Adipocyte (in vitro differentiated cells): ENCODE measurements around the gene TEX14.
"Not testable (repeated sequence)": the region's sequence is repeated elsewhere in the genome, so short reads cannot be mapped to it uniquely, and the experiment has no call there.

Source experiments
- DNase-seq: peaks from one replicate; pipeline ENCODE4 v3.0.0-alpha.2; 2015; ENCODE audit warnings: low read depth
- H3K27me3 ChIP-seq: replicated peaks from 2 replicates; pipeline ENCODE4 v1.7.0; 2013; ENCODE audit warnings: mild to moderate bottlenecking, low read length, moderate library complexity; ENCODE audit not compliant: control insufficient read depth, insufficient read depth
- H3K36me3 ChIP-seq: 2 replicates; pipeline ENCODE4 v1.7.0; 2013; ENCODE audit warnings: low read length, mild to moderate bottlenecking, moderate library complexity; ENCODE audit not compliant: control insufficient read depth, insufficient read depth, severe bottlenecking
- H3K4me1 ChIP-seq: 2 replicates; pipeline ENCODE4 v1.7.0; 2013; ENCODE audit warnings: mild to moderate bottlenecking, low read length, moderate library complexity; ENCODE audit not compliant: control insufficient read depth, insufficient read depth
- H3K4me3 ChIP-seq: 2 replicates; pipeline ENCODE4 v1.7.0; 2013; ENCODE audit warnings: mild to moderate bottlenecking, low read length, moderate library complexity
- H3K9ac ChIP-seq: 2 replicates; pipeline ENCODE4 v1.7.0; 2013; ENCODE audit warnings: mild to moderate bottlenecking, low read length, moderate library complexity
- H3K9me3 ChIP-seq: 2 replicates; pipeline ENCODE4 v1.7.0; 2013; ENCODE audit warnings: mild to moderate bottlenecking, low read length, moderate library complexity; ENCODE audit not compliant: control insufficient read depth

Gene TEX14

DNA sequence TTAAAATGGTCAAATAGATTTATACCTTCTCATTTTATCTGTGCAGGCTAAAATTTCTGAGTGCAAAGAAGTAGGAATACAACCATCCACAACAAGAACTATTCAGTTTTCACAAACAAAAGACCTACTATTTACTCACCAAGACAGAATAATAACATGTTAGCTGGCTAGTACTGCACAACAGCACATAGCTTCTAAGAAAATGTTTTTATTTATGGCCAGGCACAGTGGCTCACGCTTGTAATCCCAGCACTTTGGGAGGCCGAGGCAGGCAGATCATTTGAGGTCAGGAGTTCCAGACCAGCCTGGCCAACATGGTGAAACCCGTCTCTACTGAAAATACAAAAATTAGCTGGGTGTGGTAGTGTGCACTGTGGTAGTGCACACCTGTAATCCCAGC, 136.7 kb downstream of the TEX14 start:
- not testable (repeated sequence) for DNase-seq, H3K9me3 ChIP-seq, H3K36me3 ChIP-seq, H3K27me3 ChIP-seq, H3K4me1 ChIP-seq, H3K9ac ChIP-seq, H3K4me3 ChIP-seq

DNA sequence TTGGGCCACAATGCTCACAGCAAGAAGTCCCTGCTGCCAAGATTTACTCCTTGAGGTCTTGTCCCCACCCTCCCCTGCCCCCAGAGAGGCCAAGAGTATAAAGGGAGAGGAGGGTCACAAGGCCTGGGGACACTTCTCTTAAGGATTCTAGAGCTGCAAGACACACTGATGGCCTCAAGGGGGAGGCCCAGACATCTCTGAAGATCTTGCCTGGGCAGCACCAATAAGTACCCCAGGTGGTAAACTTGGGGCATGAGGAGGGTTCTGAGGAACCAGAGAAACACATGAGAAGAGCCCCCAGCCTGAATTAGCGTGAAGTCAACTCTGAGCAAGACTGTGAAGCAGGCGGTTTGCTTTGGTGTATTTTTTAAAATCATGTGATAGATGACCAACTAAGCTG, 150.6 kb downstream of the TEX14 start:
- no peak overlapping the region for H3K4me3 ChIP-seq
- H3K9me3 ChIP-seq = no peaks in the 10 kb centered on the region
- no peaks in the 10 kb centered on the region for H3K36me3 ChIP-seq
- H3K9ac ChIP-seq = no peak overlapping the region
- DNase-seq = no peak
- no peaks in the 10 kb centered on the region for H3K4me1 ChIP-seq
- peaks cover 78% of the 10 kb centered on the region for H3K27me3 ChIP-seq

DNA sequence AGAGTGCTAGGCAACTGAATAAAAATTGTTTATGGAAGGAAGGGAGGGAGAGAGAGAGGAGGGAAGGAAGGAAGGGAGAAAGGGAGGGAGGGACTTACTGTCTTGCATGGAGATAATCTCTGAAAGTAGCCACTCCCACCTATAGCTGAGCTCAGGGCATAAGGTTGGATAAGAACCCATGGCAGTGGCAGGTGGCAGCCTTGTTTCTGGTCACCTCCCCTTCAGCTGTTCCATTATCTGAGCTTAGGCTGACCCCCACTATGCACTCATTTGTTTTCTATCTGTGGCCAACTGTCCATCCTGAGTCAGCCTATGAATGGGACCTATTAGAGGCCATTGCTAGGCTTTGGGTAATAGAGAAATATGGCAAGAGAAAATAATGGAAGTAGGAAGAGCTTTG, 152.1 kb downstream of the TEX14 start:
- no peak overlapping the region for H3K9ac ChIP-seq
- peaks cover 12% of the 10 kb centered on the region for H3K4me1 ChIP-seq
- H3K9me3 ChIP-seq = no peaks in the 10 kb centered on the region
- peaks cover 75% of the 10 kb centered on the region for H3K27me3 ChIP-seq
- no peak overlapping the region for H3K4me3 ChIP-seq
- H3K36me3 ChIP-seq = no peaks in the 10 kb centered on the region
- DNase-seq = no peak

DNA sequence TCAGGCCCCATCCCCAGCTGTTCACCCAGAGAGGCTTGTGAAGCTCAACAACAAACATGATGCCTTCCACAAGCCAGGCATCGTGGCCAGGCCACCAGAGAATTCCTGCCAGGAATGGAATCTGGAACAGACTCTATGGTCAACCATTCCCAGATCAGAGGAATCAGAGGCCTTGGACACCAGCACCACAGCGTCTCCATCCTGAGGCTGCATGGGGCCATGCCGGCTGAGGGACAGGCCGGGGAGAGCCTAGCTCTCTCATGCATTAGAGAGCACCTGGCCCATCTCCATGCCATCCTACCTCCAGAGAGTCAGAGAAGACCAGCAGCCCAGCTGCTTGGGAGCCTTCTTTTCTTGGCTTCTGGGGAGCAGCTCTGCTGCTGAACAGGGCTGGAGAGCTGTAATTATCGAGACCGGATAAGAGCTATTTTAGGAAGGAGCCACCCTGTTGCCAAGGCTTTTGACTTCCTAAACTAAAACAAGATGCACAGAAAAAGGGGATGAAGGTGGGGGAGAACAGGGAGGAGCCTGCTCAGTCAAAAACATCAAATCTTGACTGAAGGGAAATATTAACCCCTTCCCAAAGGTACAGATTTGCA, 152.9 kb downstream of the TEX14 start:
- DNase-seq = no peak
- H3K9me3 ChIP-seq = no peaks in the 10 kb centered on the region
- H3K27me3 ChIP-seq = peaks cover 71% of the 10 kb centered on the region
- no peaks in the 10 kb centered on the region for H3K36me3 ChIP-seq
- peaks cover 15% of the 10 kb centered on the region for H3K4me1 ChIP-seq
- H3K9ac ChIP-seq = no peak overlapping the region
- no peak overlapping the region for H3K4me3 ChIP-seq

DNA sequence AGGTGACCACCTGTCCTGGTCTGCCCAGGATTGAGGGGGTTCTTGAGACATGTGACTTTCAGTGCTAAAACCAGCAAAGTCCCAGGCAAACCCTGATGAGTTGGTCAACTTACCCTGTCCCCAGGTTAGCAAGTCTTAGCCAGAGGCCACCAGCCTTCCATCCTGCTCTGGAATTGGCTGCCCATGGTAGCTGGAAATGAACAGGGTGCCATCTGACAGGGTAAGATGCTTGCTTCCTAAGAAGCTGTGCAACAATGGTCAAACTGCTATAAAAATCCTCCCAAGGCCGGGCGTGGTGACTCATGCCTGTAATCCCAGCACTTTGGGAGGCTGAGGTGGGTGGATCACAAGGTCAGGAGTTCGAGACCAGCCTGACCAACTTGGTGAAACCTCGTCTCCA, 154.6 kb downstream of the TEX14 start:
- Histone ChIP-seq H3K4me1 (peaks cover 15% of the 10 kb centered on the region), H3K4me3 (no peak overlapping the region), H3K27me3 (peaks cover 71% of the 10 kb centered on the region), H3K9me3 (no peaks in the 10 kb centered on the region), H3K9ac (no peak overlapping the region), H3K36me3 (no peaks in the 10 kb centered on the region)
- no peak for DNase-seq

DNA sequence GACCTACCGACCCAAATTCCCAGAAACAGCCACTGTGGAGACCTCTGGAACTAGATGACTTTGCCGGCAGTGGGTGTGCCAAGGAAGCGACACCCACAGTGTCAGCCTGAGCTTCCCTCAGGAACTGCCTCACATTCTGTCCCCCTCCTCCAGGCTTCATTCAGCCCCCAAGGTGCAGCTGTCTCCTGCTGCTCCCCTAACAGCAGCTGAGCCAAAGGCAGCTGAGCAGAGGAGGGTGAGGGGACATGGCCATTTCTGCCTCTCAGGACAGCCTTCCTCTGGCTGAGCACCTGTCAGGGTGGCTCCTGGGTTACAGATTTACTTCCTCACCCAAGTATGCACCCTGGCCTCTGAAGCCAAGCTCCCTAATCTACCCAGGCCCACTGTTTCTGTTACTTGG, 155.3 kb downstream of the TEX14 start:
- Histone ChIP-seq H3K9me3 (no peaks in the 10 kb centered on the region), H3K4me1 (peaks cover 17% of the 10 kb centered on the region), H3K27me3 (peaks cover 66% of the 10 kb centered on the region), H3K4me3 (no peak overlapping the region), H3K36me3 (no peaks in the 10 kb centered on the region), H3K9ac (no peak overlapping the region)
- DNase-seq = no peak

DNA sequence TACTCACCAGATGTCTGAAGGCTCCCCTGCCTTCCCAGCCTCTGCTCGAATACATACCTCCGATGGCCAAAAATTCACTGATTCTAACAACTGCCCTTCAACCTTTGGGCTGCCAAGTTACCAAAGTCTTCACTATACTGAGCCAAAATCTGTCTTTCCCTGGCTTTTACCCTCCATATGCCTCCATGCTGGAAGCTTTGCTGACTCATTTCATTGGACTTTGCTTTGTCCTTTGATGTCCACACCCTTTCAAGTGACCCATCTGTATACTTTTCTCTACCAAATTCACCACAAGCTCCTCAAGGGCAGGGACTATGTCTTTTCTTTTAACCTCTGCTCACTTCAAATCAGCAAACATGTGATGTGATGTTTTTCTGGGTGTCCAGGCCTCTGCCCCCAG, 156.4 kb downstream of the TEX14 start:
- no peak for DNase-seq
- Histone ChIP-seq H3K9ac (no peak overlapping the region), H3K4me1 (peaks cover 17% of the 10 kb centered on the region), H3K4me3 (no peak overlapping the region), H3K9me3 (no peaks in the 10 kb centered on the region), H3K36me3 (no peaks in the 10 kb centered on the region), H3K27me3 (peaks cover 69% of the 10 kb centered on the region)

DNA sequence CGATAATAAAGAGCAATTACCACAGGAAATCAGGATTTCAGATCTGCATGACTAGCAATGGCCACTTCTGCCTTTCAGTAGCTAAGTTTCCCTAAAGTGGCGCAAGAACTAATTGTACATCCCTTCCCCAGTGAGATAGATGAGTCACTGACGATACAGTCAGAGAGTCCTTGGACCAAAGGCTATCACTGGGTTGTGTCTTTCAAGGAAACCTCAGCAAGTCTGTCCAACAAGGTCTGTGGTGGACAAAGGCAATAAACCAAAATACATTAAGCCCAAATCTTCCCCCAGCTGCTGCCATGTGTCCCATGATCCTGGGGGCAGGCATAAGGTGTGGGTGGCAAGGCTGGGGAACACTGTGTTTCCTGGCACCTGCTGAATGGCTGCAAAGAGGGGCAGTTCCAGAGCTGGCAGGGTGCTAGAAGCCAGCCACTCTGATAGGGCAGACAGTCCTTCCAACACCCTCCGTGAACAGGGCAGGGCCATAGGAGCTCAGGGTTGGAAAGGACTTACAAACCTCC, 156.9 kb downstream of the TEX14 start:
- Histone ChIP-seq H3K4me3 (no peak overlapping the region), H3K27me3 (peaks cover 70% of the 10 kb centered on the region), H3K4me1 (peaks cover 17% of the 10 kb centered on the region), H3K9ac (no peak overlapping the region), H3K36me3 (no peaks in the 10 kb centered on the region), H3K9me3 (no peaks in the 10 kb centered on the region)
- DNase-seq = no peak

DNA sequence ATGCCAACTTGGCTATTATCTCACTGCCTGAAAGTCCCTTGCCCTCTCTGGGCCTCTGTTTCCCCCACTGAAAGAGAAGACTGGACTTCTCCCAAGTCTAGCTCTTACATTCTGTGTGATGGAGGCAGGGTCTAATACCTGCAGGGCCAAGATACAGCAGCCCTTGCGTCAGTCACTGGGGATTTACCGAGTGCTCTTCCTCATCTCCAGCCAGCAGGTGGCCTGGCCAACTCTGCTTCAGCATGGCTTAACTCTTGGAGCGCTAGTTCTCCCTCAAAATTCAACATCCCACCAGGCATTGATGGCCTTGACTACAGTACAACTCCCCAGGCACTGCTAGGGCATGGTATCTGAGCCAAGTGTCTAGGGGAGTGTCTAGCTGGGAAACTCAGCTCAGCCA, 157.5 kb downstream of the TEX14 start:
- Histone ChIP-seq H3K36me3 (no peaks in the 10 kb centered on the region), H3K27me3 (peaks cover 70% of the 10 kb centered on the region), H3K4me1 (peaks cover 17% of the 10 kb centered on the region), H3K4me3 (no peak overlapping the region), H3K9ac (no peak overlapping the region), H3K9me3 (no peaks in the 10 kb centered on the region)
- no peak for DNase-seq

DNA sequence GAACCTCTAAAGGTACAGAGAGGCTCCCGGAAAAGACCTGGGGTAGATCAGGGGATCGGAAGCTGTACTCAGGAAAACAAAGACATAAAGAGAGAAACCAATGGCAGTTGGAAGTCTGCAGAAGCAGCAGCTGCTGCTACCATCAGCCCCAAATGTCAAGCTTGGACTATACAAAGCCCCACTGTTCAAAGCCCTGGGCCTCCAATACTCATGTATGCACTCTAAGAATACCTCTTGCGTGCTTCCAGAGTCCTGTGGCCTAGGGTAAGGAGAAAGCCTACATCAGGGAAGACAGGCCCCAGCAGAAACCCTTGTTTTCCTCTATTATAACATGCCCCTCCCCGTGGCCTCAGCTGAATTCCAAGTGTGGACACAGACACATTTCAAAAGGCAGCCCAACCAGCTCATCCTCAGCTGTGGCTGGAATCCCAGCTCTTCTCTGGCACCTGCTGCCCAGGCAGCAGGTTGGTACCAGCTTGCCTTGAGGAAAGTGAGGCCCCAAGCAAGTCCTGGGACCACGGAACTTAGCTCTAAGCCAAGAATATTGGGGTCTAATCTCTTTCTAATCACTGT, 158.1 kb downstream of the TEX14 start:
- no peak for DNase-seq
- H3K27me3 ChIP-seq = peaks cover 70% of the 10 kb centered on the region

DNA sequence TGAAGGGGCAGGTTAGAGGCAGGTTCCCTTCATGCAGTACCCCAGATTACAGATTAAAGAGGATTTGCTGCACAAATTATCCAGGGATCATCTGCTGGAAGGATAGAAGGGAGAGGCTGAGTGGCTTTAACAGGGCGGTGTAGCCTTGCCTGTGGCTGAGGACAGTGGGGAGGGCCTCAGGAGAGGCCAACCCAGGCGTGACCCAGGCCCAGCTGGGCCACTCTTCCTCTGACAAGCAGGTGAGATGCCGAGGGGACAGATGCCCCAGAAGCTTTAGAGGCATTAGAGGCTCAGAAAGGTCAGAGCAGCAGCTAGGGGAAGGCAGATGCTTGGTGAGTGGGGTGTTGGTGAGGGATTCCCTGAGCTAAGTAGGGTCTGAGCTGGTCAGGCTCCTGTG, 159.3 kb downstream of the TEX14 start:
- Histone ChIP-seq H3K9ac (no peak overlapping the region), H3K4me1 (peaks cover 32% of the 10 kb centered on the region), H3K36me3 (no peaks in the 10 kb centered on the region), H3K27me3 (peaks cover 69% of the 10 kb centered on the region), H3K4me3 (no peak overlapping the region), H3K9me3 (no peaks in the 10 kb centered on the region)
- DNase-seq = no peak

More for the DNA sequence above, 158.1 kb downstream of the TEX14 start:
- Histone ChIP-seq H3K9me3 (no peaks in the 10 kb centered on the region), H3K4me1 (peaks cover 21% of the 10 kb centered on the region), H3K9ac (no peak overlapping the region), H3K36me3 (no peaks in the 10 kb centered on the region), H3K4me3 (no peak overlapping the region)
